Neural cell (in vitro differentiated cells): ENCODE data around the gene WDR35. TPM values are rescaled to one million over a fixed set of nuclear protein-coding genes. Genes with fewer than 3 reads are reported as not detected.

ENCODE experiments used
- H2AFZ ChIP-seq: fragments of 200-600, 300-800 bp; sonication (generic), shearing (Covaris generic); 2 replicates; pipeline ENCODE4 v1.6.0; 2014; ENCODE audit warnings: low read depth, mild to moderate bottlenecking, antibody characterized with exemption, low read length, moderate library complexity
- H3F3A ChIP-seq: fragments of 200-600 bp; shearing (Covaris generic); 2 replicates; pipeline ENCODE4 v1.6.1; 2016; ENCODE audit warnings: mild to moderate bottlenecking, moderate library complexity, mixed read lengths, antibody characterized with exemption, low read length; ENCODE audit not compliant: insufficient read depth, poor library complexity, severe bottlenecking
- H3K27ac ChIP-seq: fragments of 200-600, 300-800 bp; sonication (generic), shearing (Covaris generic); 2 replicates; pipeline ENCODE4 v1.5.1; 2014; ENCODE audit warnings: mild to moderate bottlenecking, low read length, moderate library complexity
- H3K27me3 ChIP-seq: fragments of 300-800, 200-600 bp; sonication (generic), shearing (Covaris generic); 2 replicates; pipeline ENCODE4 v1.6.0; 2014; ENCODE audit warnings: mild to moderate bottlenecking, low read depth, low read length, moderate library complexity; ENCODE audit not compliant: insufficient read depth
- H3K36me3 ChIP-seq: fragments of 300-800, 200-600 bp; sonication (generic), shearing (Covaris generic); 2 replicates; pipeline ENCODE4 v1.5.1; 2014; ENCODE audit warnings: mild to moderate bottlenecking, antibody characterized with exemption, low read length, moderate library complexity; ENCODE audit not compliant: insufficient read depth
- H3K4me2 ChIP-seq: fragments of 300-800, 200-600 bp; sonication (generic), shearing (Covaris generic); 2 replicates; pipeline ENCODE4 v1.6.0; 2014; ENCODE audit warnings: mild to moderate bottlenecking, low read length
- H3K4me3 ChIP-seq: fragments of 300-800, 200-600 bp; sonication (generic), shearing (Covaris generic); 2 replicates; pipeline ENCODE4 v1.5.1; 2014; ENCODE audit warnings: mild to moderate bottlenecking, low read length, moderate library complexity
- H3K79me2 ChIP-seq: fragments of 200-600 bp; shearing (Covaris generic); replicated peaks from 2 replicates; pipeline ENCODE4 v1.6.0; 2014; ENCODE audit warnings: mild to moderate bottlenecking, low read length, moderate library complexity; ENCODE audit not compliant: insufficient read depth
- H3K9ac ChIP-seq: fragments of 300-800, 200-600 bp; sonication (generic), shearing (Covaris generic); 2 replicates; pipeline ENCODE4 v1.6.1; 2016; ENCODE audit warnings: mild to moderate bottlenecking, low read length, mixed read lengths
- H3K9me2 ChIP-seq: fragments of 200-600 bp; shearing (Covaris generic); 2 replicates; pipeline ENCODE4 v1.6.1; 2016; ENCODE audit warnings: mild to moderate bottlenecking, low read length, mixed read lengths; ENCODE audit not compliant: insufficient read depth
- H3K9me3 ChIP-seq: fragments of 200-600, 300-800 bp; sonication (generic), shearing (Covaris generic); 2 replicates; pipeline ENCODE4 v1.6.1; 2016; ENCODE audit warnings: mild to moderate bottlenecking, mixed run types, low read length, moderate library complexity, mixed read lengths
- H4K20me1 ChIP-seq: fragments of 200-600 bp; shearing (Covaris generic); 2 replicates; pipeline ENCODE4 v1.6.1; 2016; ENCODE audit warnings: mild to moderate bottlenecking, mixed run types; ENCODE audit not compliant: insufficient read depth
- EP300 ChIP-seq: fragments of 450-650 bp; conservative IDR thresholded peaks from 2 replicates; pipeline ENCODE4 v1.6.1; 2014; ENCODE audit warnings: antibody characterized with exemption, mild to moderate bottlenecking, moderate library complexity; ENCODE audit not compliant: poor library complexity, severe bottlenecking
- EZH2 ChIP-seq: fragments of 200-600, 300-800 bp; shearing (Covaris generic), sonication (generic); IDR thresholded peaks from 2 replicates; pipeline ENCODE4 v1.6.1; 2014; ENCODE audit warnings: antibody characterized with exemption, low read length, borderline replicate concordance, mild to moderate bottlenecking; ENCODE audit not compliant: insufficient read depth, poor library complexity, severe bottlenecking
- MXI1 ChIP-seq: fragments of 450-650 bp; conservative IDR thresholded peaks from 2 replicates; pipeline ENCODE4 v1.6.1; 2014; ENCODE audit warnings: antibody characterized with exemption, mild to moderate bottlenecking; ENCODE audit not compliant: poor library complexity, severe bottlenecking
- POLR2AphosphoS5 ChIP-seq: IDR thresholded peaks from 2 replicates; pipeline ENCODE4 v1.6.1; 2012
- RAD21 ChIP-seq: fragments of 450-650 bp; conservative IDR thresholded peaks from 2 replicates; pipeline ENCODE4 v1.6.1; 2014; ENCODE audit warnings: antibody characterized with exemption, mild to moderate bottlenecking, moderate library complexity
- SMC3 ChIP-seq: fragments of 450-650 bp; conservative IDR thresholded peaks from 2 replicates; pipeline ENCODE4 v1.6.1; 2014; ENCODE audit warnings: antibody characterized with exemption, mild to moderate bottlenecking, moderate library complexity; ENCODE audit not compliant: poor library complexity
- TAF1 ChIP-seq: IDR thresholded peaks from 2 replicates; pipeline ENCODE4 v1.6.1; 2012; ENCODE audit warnings: low read depth
- polyA plus RNA-seq: library from polyadenylated mRNA; depleted of rRNA; stranded (reverse); fragments of >200 nt; gene quantifications from 2 replicates; pipeline ENCODE4 v1.2.3, GENCODE V29; 2014
- TF ChIP-seq, protein P1 (sequence below): IDR thresholded peaks from 2 replicates; pipeline ENCODE4 v1.6.1; 2012; ENCODE audit warnings: borderline replicate concordance
- TF ChIP-seq, protein P2 (sequence below): fragments of 450-650 bp; IDR thresholded peaks from 2 replicates; pipeline ENCODE4 v1.5.1; 2014; ENCODE audit warnings: antibody characterized with exemption, mild to moderate bottlenecking, moderate library complexity; ENCODE audit not compliant: poor library complexity, severe bottlenecking

The WDR35 gene
- polyA plus RNA-seq, 1 donor from 2014 or later, result 14.2 TPM

DNA sequence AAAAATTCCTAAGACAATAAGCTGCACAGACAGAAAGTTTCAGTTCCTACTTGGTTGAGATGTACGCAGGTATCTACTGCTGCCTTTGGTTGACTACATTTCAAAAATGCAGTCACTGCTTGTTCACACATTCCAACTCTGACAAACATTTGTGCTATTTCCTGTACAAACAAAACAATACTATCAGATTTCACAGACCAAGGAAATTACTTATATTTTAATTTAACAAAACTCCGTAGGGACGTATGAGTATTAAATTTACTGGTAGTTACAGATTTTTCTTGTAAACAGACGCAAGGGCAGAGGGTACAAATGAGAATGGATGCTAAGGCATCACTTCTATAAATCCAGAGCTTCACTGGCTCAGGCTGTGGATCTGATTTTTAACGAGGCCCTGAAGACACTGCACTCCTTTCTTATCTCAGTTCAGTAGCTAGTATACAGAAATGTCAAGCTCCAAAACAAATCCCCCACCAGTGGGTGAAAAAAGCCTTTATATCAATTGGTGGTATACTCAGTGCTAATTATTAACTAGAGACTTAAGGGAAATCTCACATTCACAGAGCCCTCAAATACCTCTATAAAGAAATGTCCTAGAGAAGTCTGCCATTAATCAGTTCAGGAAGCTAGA lies 56.4 kb downstream of the WDR35 start:
- Histone ChIP-seq H3K9ac (no peak overlapping the region), H2AFZ (no peak overlapping the region), H3K27me3 (no peaks in the 10 kb centered on the region), H3K27ac (no peak overlapping the region), H3K36me3 (no peaks in the 10 kb centered on the region), H3F3A (no peaks in the 10 kb centered on the region), H3K9me3 (no peaks in the 10 kb centered on the region), H3K79me2 (no peaks in the 10 kb centered on the region), H3K9me2 (no peaks in the 10 kb centered on the region), H3K4me3 (no peak overlapping the region), H3K4me2 (no peak overlapping the region), H4K20me1 (no peaks in the 10 kb centered on the region)
- TF ChIP-seq EZH2 (no peak), TAF1 (no peak), EP300 (no peak), POLR2AphosphoS5 (no peak), MXI1 (no peak), SMC3 (no peak), RAD21 (no peak)
- TF ChIP-seq, protein P1, sequence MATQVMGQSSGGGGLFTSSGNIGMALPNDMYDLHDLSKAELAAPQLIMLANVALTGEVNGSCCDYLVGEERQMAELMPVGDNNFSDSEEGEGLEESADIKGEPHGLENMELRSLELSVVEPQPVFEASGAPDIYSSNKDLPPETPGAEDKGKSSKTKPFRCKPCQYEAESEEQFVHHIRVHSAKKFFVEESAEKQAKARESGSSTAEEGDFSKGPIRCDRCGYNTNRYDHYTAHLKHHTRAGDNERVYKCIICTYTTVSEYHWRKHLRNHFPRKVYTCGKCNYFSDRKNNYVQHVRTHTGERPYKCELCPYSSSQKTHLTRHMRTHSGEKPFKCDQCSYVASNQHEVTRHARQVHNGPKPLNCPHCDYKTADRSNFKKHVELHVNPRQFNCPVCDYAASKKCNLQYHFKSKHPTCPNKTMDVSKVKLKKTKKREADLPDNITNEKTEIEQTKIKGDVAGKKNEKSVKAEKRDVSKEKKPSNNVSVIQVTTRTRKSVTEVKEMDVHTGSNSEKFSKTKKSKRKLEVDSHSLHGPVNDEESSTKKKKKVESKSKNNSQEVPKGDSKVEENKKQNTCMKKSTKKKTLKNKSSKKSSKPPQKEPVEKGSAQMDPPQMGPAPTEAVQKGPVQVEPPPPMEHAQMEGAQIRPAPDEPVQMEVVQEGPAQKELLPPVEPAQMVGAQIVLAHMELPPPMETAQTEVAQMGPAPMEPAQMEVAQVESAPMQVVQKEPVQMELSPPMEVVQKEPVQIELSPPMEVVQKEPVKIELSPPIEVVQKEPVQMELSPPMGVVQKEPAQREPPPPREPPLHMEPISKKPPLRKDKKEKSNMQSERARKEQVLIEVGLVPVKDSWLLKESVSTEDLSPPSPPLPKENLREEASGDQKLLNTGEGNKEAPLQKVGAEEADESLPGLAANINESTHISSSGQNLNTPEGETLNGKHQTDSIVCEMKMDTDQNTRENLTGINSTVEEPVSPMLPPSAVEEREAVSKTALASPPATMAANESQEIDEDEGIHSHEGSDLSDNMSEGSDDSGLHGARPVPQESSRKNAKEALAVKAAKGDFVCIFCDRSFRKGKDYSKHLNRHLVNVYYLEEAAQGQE, result no peak
- TF ChIP-seq, protein P2, sequence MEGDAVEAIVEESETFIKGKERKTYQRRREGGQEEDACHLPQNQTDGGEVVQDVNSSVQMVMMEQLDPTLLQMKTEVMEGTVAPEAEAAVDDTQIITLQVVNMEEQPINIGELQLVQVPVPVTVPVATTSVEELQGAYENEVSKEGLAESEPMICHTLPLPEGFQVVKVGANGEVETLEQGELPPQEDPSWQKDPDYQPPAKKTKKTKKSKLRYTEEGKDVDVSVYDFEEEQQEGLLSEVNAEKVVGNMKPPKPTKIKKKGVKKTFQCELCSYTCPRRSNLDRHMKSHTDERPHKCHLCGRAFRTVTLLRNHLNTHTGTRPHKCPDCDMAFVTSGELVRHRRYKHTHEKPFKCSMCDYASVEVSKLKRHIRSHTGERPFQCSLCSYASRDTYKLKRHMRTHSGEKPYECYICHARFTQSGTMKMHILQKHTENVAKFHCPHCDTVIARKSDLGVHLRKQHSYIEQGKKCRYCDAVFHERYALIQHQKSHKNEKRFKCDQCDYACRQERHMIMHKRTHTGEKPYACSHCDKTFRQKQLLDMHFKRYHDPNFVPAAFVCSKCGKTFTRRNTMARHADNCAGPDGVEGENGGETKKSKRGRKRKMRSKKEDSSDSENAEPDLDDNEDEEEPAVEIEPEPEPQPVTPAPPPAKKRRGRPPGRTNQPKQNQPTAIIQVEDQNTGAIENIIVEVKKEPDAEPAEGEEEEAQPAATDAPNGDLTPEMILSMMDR, result no peak

DNA sequence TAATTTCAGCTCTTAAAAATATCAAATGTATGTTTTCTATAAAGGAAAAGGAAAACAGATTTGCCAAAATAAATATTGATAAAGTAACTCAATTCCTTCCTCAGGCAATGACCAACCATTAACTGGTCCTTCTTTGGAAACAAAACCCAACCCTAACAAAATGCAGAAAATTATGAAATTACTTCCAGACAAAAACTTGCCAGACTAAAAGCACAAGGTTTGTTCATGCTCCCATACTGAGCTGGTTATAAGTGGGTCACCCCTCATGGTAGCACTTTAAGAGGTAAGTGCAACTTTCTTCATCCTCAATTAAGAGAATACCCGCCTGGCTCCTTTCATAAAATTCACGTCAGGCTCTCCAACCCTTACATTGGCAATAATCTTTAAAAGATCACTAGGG lies 57.0 kb downstream of the WDR35 start:
- Histone ChIP-seq H3K36me3 (no peaks in the 10 kb centered on the region), H3K79me2 (no peaks in the 10 kb centered on the region), H3K9ac (no peak overlapping the region), H3F3A (no peaks in the 10 kb centered on the region), H3K27ac (no peak overlapping the region), H3K4me3 (no peak overlapping the region), H4K20me1 (no peaks in the 10 kb centered on the region), H3K9me2 (no peaks in the 10 kb centered on the region), H3K4me2 (no peak overlapping the region), H2AFZ (no peak overlapping the region), H3K27me3 (no peaks in the 10 kb centered on the region), H3K9me3 (no peaks in the 10 kb centered on the region)
- TF ChIP-seq, protein P1, result no peak
- TF ChIP-seq POLR2AphosphoS5 (no peak), RAD21 (no peak), EZH2 (no peak), TAF1 (no peak), SMC3 (no peak), EP300 (no peak), MXI1 (no peak)
- TF ChIP-seq, protein P2, result no peak
